NT2/D1 (cell line): ENCODE data around the gene SPNS3.

Experiments used
- SUZ12 ChIP-seq: IDR thresholded peaks from 2 replicates; pipeline ENCODE4 v1.6.1; 2011; ENCODE audit not compliant: insufficient read length, insufficient read depth; ENCODE audit errors: extremely low read depth
- YY1 ChIP-seq: IDR thresholded peaks from 2 replicates; pipeline ENCODE4 v1.6.1; 2011; ENCODE audit not compliant: insufficient read length, insufficient read depth
- ZNF274 ChIP-seq: IDR thresholded peaks from 2 replicates; pipeline ENCODE4 v1.6.1; 2011; ENCODE audit warnings: mild to moderate bottlenecking, low read depth, low read length

DNA sequence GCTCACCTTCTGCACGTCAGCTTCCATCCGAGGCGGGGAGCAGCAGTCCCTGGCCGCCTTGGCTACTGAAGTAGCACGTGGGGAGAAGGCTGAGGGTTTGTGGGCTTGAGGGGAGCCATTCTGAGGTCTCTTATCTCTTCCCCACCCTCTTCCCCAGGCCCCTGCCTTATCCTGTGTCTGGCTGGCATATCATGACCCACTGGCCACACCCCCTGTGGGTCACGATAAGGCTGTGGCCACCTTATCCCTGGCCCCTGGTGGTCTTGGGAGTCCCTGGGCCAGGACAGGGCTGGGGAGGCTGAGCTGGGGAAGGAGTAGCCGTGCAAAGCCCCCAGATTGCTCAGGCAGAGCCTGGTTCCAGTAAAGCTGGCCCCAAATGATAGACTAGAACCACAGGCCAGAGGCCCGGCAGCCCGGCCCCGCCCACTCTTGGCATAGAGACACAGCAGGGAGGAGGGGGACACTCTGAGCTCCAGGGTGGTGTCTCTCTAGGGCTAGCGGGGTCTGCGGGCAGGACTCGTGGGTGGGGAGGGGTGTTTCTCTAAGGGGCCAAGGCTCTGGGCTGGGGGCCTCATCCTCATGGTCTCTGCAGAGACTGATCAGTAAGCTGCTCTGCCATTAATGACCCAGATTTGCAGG is 72.6 kb downstream of the SPNS3 start:
- TF ChIP-seq ZNF274: no peak
- TF ChIP-seq SUZ12: no peak
- no peak for TF ChIP-seq YY1
